GM19395 (cell line): ENCODE measurements around the gene RPS6KA6.
"Not testable (repeated sequence)": the region's sequence is repeated elsewhere in the genome, so short reads cannot be mapped to it uniquely, and the experiment has no call there.

Experiments
- ATAC-seq: cut with Tn5 transposase; IDR thresholded peaks from one replicate; pipeline ENCODE4 v1.9.1; 2021; ENCODE audit warnings: mild to moderate bottlenecking, moderate library complexity; ENCODE audit not compliant: unreplicated experiment

Gene RPS6KA6

GRCh38 chrX:84165711-84166110 is 22.3 kb downstream of the RPS6KA6 start:
- ATAC-seq, result no peak

DNA sequence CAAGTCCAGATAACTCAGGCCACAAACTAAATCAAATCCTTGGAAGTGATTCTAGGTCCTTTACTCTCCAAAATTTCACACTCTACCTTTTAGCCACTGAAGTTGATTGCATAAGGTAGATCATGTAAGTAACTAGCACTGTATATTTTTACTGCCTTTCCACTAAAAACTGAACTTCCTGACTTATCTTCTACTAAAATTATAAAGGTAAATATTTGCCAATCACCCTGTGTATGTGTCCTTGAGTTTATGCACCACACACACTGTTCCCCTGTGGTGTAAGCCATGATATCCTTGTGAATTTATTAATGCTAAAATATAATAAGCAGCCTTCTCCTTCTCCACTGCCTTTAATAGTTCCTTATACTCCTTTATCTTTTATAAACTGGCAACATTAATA is 25.6 kb downstream of the RPS6KA6 start:
- no peak for ATAC-seq

DNA sequence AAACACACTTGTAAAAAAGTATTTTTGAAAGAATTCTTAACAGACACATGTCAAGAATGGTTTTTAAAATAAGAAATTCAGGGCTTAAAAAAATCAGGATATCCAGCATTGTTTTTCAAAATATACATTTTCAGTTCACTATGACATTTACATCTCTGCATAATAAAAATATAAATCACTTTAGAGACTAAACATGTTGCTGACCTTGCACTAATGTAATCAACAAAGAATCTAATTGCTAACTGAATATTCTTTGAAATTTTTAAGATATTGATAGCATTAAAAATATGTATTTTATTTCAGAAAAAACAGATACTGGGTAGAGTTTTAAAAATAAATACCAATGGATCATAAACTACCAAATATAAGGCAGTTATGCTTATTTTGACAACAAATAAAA is 26.4 kb downstream of the RPS6KA6 start:
- no peak for ATAC-seq

DNA sequence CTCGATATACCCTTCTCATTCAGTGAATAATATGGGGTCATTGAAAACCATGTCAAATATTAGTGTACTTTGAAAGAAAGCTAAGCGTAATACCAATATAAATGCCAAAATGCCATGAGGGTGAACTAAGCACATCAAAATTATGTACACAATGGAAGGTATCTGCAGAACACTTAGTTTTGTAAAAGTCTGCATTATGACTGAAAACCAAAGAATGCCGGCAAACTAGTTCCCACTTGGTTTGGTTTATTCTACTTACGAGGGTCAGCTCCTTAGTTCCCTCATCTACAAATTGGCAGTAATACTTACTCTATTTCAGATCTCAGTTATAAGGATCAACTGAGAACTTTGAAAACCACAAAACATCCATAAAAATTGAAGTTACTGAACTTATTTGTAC is 27.3 kb downstream of the RPS6KA6 start:
- ATAC-seq, result no peak

DNA sequence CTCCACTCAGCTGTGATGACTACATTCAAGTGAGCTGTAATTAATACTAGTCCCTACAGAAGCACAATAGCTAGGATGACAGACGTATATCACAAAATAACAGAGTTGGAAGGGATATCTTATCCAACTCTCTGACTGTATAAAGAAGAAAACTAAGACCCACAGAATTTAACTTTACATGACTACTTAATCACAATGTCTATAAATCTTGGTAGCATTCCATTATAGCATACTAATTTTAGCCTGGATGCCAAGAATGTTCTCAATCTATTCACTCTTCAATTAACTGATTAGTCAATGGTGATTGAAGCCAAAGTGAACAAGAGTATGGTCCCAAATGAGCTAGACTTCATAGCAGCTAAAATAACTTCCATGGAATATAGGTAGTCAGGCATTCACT is 31.2 kb downstream of the RPS6KA6 start:
- no peak for ATAC-seq

DNA sequence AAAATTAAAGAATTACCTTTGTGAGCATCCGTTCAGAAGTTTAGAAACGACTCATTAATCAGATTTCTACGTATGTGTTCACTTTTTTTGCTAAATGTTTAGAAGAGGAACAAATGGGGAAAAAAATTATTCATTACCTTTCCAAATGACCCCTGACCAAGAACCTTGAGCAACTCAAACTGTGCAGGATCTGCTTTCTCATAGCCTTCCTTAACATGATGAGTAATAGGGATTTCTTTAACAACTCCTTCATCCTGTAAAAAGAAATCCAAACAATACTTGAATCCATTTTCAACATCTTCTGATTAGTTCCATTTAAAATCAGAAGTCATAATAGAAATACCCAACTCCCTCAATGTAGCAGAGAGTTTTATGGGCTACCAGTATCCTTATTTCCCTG is 32.1 kb downstream of the RPS6KA6 start:
- ATAC-seq, result no peak

DNA sequence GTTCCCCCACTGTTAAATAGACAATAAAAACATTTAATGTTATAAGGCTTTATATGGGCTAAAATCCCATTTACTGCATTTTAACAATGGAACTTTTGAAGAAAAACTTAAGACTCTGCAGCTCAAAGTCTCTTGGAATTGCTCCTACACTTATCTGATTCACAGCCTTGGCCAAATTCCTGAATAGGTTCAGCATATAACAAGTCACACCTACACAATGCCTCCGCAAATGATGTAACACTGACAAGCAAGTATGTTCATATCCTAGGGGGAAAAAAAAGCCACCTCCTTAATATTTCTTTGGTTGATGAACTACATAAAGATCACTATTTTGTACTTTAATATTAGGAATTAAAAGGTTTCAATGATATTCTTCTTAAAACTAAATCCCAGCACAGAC is 34.5 kb downstream of the RPS6KA6 start:
- ATAC-seq, result no peak

DNA sequence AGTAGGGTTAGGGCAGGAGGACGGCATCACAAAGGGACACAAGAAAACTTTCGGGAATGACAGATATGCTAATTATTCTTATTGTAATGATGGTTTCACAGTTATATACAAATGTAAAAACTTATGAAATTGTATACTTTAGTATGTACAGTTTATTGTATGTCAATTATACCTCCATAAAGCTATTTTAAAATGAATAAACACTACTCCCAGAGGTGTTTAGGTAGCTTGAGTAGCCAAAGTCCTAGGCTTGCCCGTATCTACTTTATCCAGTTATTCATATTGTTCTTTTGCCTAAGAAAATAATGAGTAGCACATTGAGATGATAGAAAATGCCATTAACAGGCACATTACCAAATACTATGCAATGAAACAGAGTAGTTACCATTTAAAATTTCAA is 43.0 kb downstream of the RPS6KA6 start:
- ATAC-seq, result no peak

DNA sequence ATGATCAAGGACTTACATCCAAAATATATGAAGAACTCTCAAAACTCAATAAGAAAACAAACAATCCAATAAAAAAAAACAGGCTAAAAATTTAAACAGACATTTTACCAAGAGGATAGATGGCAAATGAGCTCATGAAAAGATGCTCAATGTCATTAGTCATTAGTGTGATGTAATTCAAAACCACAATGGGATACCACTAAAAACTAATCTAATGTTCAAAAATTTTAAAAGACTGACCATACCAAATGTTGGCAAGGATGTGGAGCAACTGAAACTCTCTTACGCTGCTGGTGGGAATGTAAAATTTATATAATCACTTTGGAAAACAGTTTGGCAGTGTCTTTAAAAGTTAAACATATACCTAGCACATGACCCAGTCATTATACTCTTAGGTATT is 43.7 kb downstream of the RPS6KA6 start:
- no peak for ATAC-seq

- no peak for ATAC-seq
Measured at GRCh38 chrX:84133023-84133422, 55.0 kb downstream of the RPS6KA6 start.

- no peak for ATAC-seq
Measured at GRCh38 chrX:84123585-84123984, 64.4 kb downstream of the RPS6KA6 start.

- ATAC-seq, result no peak
Measured at GRCh38 chrX:84118769-84119168, 69.2 kb downstream of the RPS6KA6 start.

DNA sequence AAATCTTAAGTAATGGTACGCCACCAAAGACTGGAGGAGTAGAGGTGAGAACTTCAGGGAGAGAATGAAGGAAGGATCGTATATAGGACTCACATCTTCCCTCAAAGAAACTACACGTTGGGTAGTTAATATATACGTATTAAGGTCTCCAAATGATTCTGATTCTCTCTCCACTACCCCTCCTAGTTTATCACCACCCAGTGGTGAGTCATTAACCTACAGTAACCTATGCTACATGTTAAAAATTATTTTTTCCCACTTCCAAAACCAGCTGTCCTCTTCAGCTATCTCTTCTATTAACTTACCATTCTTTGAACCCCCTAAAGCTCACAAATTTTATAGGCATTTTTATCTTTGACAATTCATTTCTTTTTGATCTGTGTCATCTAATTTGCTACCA is 69.7 kb downstream of the RPS6KA6 start:
- no peak for ATAC-seq

DNA sequence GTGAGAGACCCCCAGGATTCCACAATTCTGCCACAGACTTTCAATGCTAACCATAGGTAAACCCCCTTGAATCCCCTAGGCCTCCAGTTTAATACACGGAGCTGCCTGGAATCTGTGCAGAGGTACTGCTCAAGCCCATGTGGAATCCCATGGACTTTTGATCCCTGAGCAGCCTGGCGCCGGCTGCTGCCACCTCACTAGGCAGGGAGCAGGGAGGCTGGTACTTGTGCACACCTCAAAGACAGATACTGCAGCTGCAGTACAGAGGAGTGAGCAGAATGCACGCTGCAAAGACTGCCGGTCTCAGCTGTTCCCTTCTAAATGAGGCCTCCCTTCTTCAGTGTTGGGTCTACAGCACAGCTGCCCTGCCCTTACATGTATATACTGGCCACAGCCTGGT is 79.4 kb downstream of the RPS6KA6 start:
- ATAC-seq, result no peak

GRCh38 chrX:84099120-84099519 is 88.9 kb downstream of the RPS6KA6 start:
- no peak for ATAC-seq

GRCh38 chrX:84079479-84080197 is 108.4 kb downstream of the RPS6KA6 start:
- not testable (repeated sequence) for ATAC-seq

GRCh38 chrX:84078991-84079390 is 109.0 kb downstream of the RPS6KA6 start:
- ATAC-seq, result no peak

DNA sequence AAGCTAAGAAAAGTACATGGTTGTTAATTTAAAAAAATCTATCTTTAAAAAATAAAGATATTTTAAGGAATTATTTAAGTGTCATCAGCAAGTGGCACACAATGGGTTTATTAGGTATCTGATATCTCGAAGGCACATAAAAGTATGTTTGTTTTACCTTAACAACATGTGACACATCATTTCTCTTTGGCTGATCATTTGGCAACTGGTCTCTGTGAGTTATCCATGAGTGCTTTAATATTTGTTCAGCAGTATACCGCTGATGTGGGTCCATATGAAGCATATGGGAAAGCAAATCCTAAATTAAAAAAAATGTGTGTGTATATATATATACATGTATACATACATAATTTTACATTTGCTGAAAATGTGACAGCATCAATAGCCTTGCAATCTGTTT is 123.2 kb downstream of the RPS6KA6 start:
- no peak for ATAC-seq

DNA sequence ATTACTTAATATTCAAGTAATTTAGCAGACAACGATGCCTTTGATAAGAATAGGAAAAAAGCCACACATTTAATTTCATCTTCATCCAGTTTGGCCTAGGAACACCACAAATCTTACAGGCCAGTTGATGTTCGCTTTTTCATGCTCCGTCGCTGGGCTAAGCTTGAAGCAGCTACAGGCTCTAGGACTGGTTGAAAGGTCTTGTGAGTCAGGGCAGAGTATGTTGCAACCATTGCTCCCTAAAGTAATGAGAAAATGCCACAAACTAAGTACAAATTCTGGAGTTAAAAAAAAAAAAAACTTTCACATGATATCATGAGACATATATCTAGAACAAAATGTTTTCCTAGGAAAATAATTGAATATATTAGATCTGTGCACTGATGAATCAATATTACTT is 123.8 kb downstream of the RPS6KA6 start:
- no peak for ATAC-seq

- ATAC-seq, result peak; percentile 21
Measured at GRCh38 chrX:84047339-84047738, 140.7 kb downstream of the RPS6KA6 start.

DNA sequence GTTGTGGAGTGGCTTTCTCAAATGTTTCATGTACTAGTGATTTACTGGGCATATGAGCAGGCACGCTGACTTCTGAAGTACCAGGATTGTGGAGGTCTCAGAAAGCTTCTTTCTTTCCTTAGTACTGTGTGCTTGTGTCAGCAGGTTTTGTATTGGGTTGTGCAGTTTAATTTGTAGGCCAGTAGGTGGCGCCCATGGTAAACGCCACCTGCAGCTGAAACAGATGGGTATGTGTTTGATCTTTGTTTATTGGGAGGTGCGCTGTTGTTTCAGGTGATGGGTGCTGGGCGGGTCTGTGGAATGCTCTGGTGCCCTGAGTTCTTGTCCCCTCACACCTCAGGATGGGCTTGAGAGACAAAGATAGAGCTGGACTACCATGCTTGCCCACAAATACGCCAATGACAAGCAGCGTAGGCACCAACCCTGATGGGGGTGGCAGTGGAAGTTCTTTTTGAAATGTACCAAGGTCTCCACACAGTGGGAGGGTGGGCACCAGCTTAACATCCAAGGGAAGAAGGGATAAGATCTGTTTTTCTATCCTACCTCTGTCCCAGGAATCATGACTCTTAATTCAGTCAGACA is 141.5 kb downstream of the RPS6KA6 start:
- peak; percentile 97 for ATAC-seq

DNA sequence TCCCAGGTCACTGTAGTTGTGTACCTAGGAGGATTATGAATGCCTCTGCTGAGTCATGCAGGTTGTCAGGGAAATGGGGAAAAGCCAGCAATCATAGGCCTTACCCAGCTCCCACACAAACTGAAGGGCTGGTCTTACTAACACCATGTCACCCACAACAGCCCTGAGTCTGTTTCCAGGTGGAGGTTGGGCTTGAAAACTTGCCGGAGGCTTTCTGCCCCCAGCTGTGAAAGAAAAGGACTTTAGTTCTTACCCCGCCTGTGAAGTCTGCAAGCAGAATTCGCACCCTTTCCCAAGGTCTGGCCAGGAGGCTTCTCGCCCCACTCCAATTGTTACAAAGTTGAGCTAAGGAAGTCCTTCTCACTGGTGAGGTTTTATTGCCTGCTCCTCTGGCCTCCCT is 143.9 kb downstream of the RPS6KA6 start:
- no peak for ATAC-seq
